ACHN (cell line): ENCODE data around the gene HTR3D.
"Not testable (repeated sequence)": the region's sequence is repeated elsewhere in the genome, so short reads cannot be mapped to it uniquely, and the experiment has no call there.

Experiments
- DNase-seq: peaks from one replicate; pipeline ENCODE4 v3.0.0-alpha.2; 2015
- in situ Hi-C: cut with HindIII; loops from 2 replicates; pipeline ENCODE4 v1.10.0; 2017; ENCODE audit warnings: low sequenced_read_pairs, low pct_ligation_motif_present, low pct_unique_long_range_greater_than_20kb

The HTR3D gene

GRCh38 chr3:184050217-184050847 is 18.8 kb downstream of the HTR3D start:
- DNase-seq = no peak
- in situ Hi-C loops = no loop called here

- in situ Hi-C loops = no loop called here
- no peak for DNase-seq
These were observed 21.2 kb downstream of the HTR3D start, which contains the start of gene HTR3C for GRCh38 chr3:184052767-184053166. Gene HTR3C, plus strand, starts transcription at chr3:184053047. Its CDS starts 34 bp downstream, at chr3:184053081.

GRCh38 chr3:184058029-184058428 is 26.5 kb downstream of the HTR3D start:
- DNase-seq = no peak
- in situ Hi-C loops = no loop called here

GRCh38 chr3:184059424-184059823 is 27.9 kb downstream of the HTR3D start:
- no peak for DNase-seq
- in situ Hi-C loops = no loop called here

- in situ Hi-C loops = no loop called here
- DNase-seq = no peak
These were observed 31.1 kb downstream of the HTR3D start for GRCh38 chr3:184062637-184063036.

- DNase-seq = no peak
- in situ Hi-C loops = no loop called here
These were observed 34.7 kb downstream of the HTR3D start for GRCh38 chr3:184066211-184066610.

- in situ Hi-C loops = no loop called here
- DNase-seq = no peak
These were observed 36.1 kb downstream of the HTR3D start for GRCh38 chr3:184067573-184068055.

GRCh38 chr3:184068344-184068743 is 36.8 kb downstream of the HTR3D start:
- in situ Hi-C loops = no loop called here
- DNase-seq = no peak

- in situ Hi-C loops, DNase-seq: not testable (repeated sequence)
These were observed 39.6 kb downstream of the HTR3D start for GRCh38 chr3:184071142-184071541.

- in situ Hi-C loops = no loop called here
- no peak for DNase-seq
These were observed 42.1 kb downstream of the HTR3D start for GRCh38 chr3:184073621-184074020.

GRCh38 chr3:184075901-184076300 is 44.4 kb downstream of the HTR3D start:
- in situ Hi-C loops = no loop called here
- DNase-seq = no peak

- in situ Hi-C loops = no loop called here
- no peak for DNase-seq
These were observed 46.3 kb downstream of the HTR3D start for GRCh38 chr3:184077881-184078280.

GRCh38 chr3:184078851-184079250 is 47.3 kb downstream of the HTR3D start:
- in situ Hi-C loops = no loop called here
- DNase-seq = no peak

- in situ Hi-C loops = no loop called here
- no peak for DNase-seq
These were observed 49.7 kb downstream of the HTR3D start for GRCh38 chr3:184081116-184081830.

- in situ Hi-C loops = no loop called here
- DNase-seq = no peak
These were observed 50.5 kb downstream of the HTR3D start for GRCh38 chr3:184082034-184082433.

- in situ Hi-C loops = no loop called here
- no peak for DNase-seq
These were observed 50.9 kb downstream of the HTR3D start for GRCh38 chr3:184082465-184082864.

- DNase-seq = peak; percentile 3
- in situ Hi-C loops = no loop called here
These were observed 53.9 kb downstream of the HTR3D start for GRCh38 chr3:184085389-184085852.
